HG03196 (cell line): ENCODE measurements around the gene PIAS2.
"Not testable (repeated sequence)": the region's sequence is repeated elsewhere in the genome, so short reads cannot be mapped to it uniquely, and the experiment has no call there.

Experiments
- ATAC-seq: cut with Tn5 transposase; IDR thresholded peaks from one replicate; pipeline ENCODE4 v1.9.1; 2021; ENCODE audit not compliant: unreplicated experiment

Gene PIAS2

GRCh38 chr18:46833899-46834298 is 83.4 kb downstream of the PIAS2 start:
- ATAC-seq = no peak

GRCh38 chr18:46832849-46833248 is 84.5 kb downstream of the PIAS2 start:
- ATAC-seq = no peak

- not testable (repeated sequence) for ATAC-seq
Observed at GRCh38 chr18:46832422-46832821, 84.9 kb downstream of the PIAS2 start.

GRCh38 chr18:46831434-46831833 is 85.9 kb downstream of the PIAS2 start:
- ATAC-seq = no peak

GRCh38 chr18:46830633-46831032 is 86.7 kb downstream of the PIAS2 start:
- no peak for ATAC-seq

- ATAC-seq = no peak
Observed at GRCh38 chr18:46829947-46830346, 87.4 kb downstream of the PIAS2 start.

GRCh38 chr18:46829531-46829930 is 87.8 kb downstream of the PIAS2 start:
- ATAC-seq = no peak

GRCh38 chr18:46821856-46822711 is 95.2 kb downstream of the PIAS2 start:
- no peak for ATAC-seq

GRCh38 chr18:46820863-46821262 is 96.4 kb downstream of the PIAS2 start:
- no peak for ATAC-seq

- no peak for ATAC-seq
Observed at GRCh38 chr18:46815661-46816060, 101.6 kb downstream of the PIAS2 start.

GRCh38 chr18:46814399-46814798 is 102.9 kb downstream of the PIAS2 start:
- no peak for ATAC-seq

GRCh38 chr18:46812311-46812710 is 105.0 kb downstream of the PIAS2 start:
- no peak for ATAC-seq

GRCh38 chr18:46810481-46811000 is 106.8 kb downstream of the PIAS2 start:
- no peak for ATAC-seq

- no peak for ATAC-seq
Observed at GRCh38 chr18:46809145-46809544, 108.2 kb downstream of the PIAS2 start.

- ATAC-seq = not testable (repeated sequence)
Observed at GRCh38 chr18:46795945-46796344, 121.4 kb downstream of the PIAS2 start.

GRCh38 chr18:46794607-46795006 is 122.7 kb downstream of the PIAS2 start:
- no peak for ATAC-seq

GRCh38 chr18:46793565-46793964 is 123.7 kb downstream of the PIAS2 start:
- ATAC-seq = no peak

- no peak for ATAC-seq
Observed at GRCh38 chr18:46789088-46789487, 128.2 kb downstream of the PIAS2 start.

- no peak for ATAC-seq
Observed at GRCh38 chr18:46787674-46788073, 129.6 kb downstream of the PIAS2 start.

GRCh38 chr18:46772357-46772756 is 144.9 kb downstream of the PIAS2 start:
- ATAC-seq = no peak

- no peak for ATAC-seq
Observed at GRCh38 chr18:46771141-46771540, 146.2 kb downstream of the PIAS2 start.

GRCh38 chr18:46770708-46771107 is 146.6 kb downstream of the PIAS2 start:
- ATAC-seq = no peak
